MM.1S (cell line): ENCODE data around the gene SORL1-AS1.

Experiments used
- DNase-seq: peaks from one replicate; pipeline ENCODE4 v3.0.0-alpha.2; 2015
- H2AFZ ChIP-seq: fragments of 300-600 bp; sonication (generic); 2 replicates; pipeline ENCODE4 v1.6.0; 2016; ENCODE audit warnings: antibody characterized with exemption, low read length
- H3F3A ChIP-seq: fragments of 300-600 bp; sonication (generic); 2 replicates; pipeline ENCODE4 v1.6.1; 2016; ENCODE audit warnings: mild to moderate bottlenecking, antibody characterized with exemption, low read length, moderate library complexity, mixed read lengths; ENCODE audit not compliant: insufficient read depth
- H3K27ac ChIP-seq: fragments of 300-600 bp; sonication (generic); 2 replicates; pipeline ENCODE4 v1.5.1; 2016; ENCODE audit warnings: mild to moderate bottlenecking, low read length
- H3K27me3 ChIP-seq: fragments of 300-600 bp; sonication (generic); replicated peaks from 2 replicates; pipeline ENCODE4 v1.6.0; 2016; ENCODE audit warnings: low read length; ENCODE audit not compliant: insufficient read depth
- H3K36me3 ChIP-seq: fragments of 300-600 bp; sonication (generic); replicated peaks from 2 replicates; pipeline ENCODE4 v1.6.1; 2016; ENCODE audit warnings: mild to moderate bottlenecking, low read length, mixed read lengths; ENCODE audit not compliant: insufficient read depth
- H3K4me1 ChIP-seq: fragments of 300-600 bp; sonication (generic); 2 replicates; pipeline ENCODE4 v1.6.1; 2016; ENCODE audit warnings: low read length, mixed read lengths
- H3K4me2 ChIP-seq: fragments of 300-600 bp; sonication (generic); 2 replicates; pipeline ENCODE4 v1.6.0; 2016; ENCODE audit warnings: low read depth, low read length
- H3K4me3 ChIP-seq: fragments of 300-600 bp; sonication (generic); 2 replicates; pipeline ENCODE4 v1.5.1; 2016; ENCODE audit warnings: low read length, mixed read lengths
- H3K79me2 ChIP-seq: fragments of 300-600 bp; sonication (generic); 2 replicates; pipeline ENCODE4 v1.6.1; 2016; ENCODE audit warnings: mixed run types, low read length, mixed read lengths
- H3K9ac ChIP-seq: fragments of 300-600 bp; sonication (generic); 2 replicates; pipeline ENCODE4 v1.6.1; 2016; ENCODE audit warnings: low read length, mixed read lengths
- H3K9me2 ChIP-seq: fragments of 300-600 bp; sonication (generic); replicated peaks from 2 replicates; pipeline ENCODE4 v1.6.1; 2016; ENCODE audit warnings: mild to moderate bottlenecking, low read length, mixed read lengths; ENCODE audit not compliant: insufficient read depth
- H3K9me3 ChIP-seq: fragments of 300-600 bp; sonication (generic); replicated peaks from 2 replicates; pipeline ENCODE4 v1.6.1; 2016; ENCODE audit warnings: mild to moderate bottlenecking, low read length, mixed read lengths; ENCODE audit not compliant: insufficient read depth
- H4K20me1 ChIP-seq: fragments of 300-600 bp; sonication (generic); 2 replicates; pipeline ENCODE4 v1.6.1; 2016; ENCODE audit warnings: mild to moderate bottlenecking, low read length, moderate library complexity, mixed read lengths; ENCODE audit not compliant: insufficient read depth
- CTCF ChIP-seq: fragments of 300-600 bp; sonication (generic); IDR thresholded peaks from 2 replicates; pipeline ENCODE4 v1.5.1; 2016; ENCODE audit warnings: antibody characterized with exemption, low read length, mixed read lengths
- EZH2 ChIP-seq: fragments of 300-600 bp; sonication (generic); optimal IDR thresholded peaks from 2 replicates; pipeline ENCODE3; 2017; ENCODE audit warnings: low read depth, mild to moderate bottlenecking, antibody characterized with exemption, low read length, mixed read lengths
- EZH2phosphoT487 ChIP-seq: fragments of 300-600 bp; sonication (generic); IDR thresholded peaks from 2 replicates; pipeline ENCODE4 v1.6.1; 2018; ENCODE audit warnings: antibody characterized with exemption, low read length

The SORL1-AS1 gene

GRCh38 chr11:121478895-121479697 lies 26.3 kb upstream of the SORL1-AS1 start:
- Histone ChIP-seq H3K36me3 (no peaks in the 10 kb centered on the region), H3K4me3 (no peak overlapping the region), H3K4me2 (no peak overlapping the region), H2AFZ (no peak overlapping the region), H3K27ac (no peak overlapping the region), H3K79me2 (no peaks in the 10 kb centered on the region), H3K9ac (no peak overlapping the region), H3K9me3 (no peaks in the 10 kb centered on the region), H3K4me1 (peaks cover 17% of the 10 kb centered on the region), H3K9me2 (no peaks in the 10 kb centered on the region), H3F3A (peaks cover 10% of the 10 kb centered on the region), H3K27me3 (no peaks in the 10 kb centered on the region), H4K20me1 (no peaks in the 10 kb centered on the region)
- DNase-seq, result no peak
- TF ChIP-seq EZH2 (no peak), EZH2phosphoT487 (no peak), CTCF (no peak)

GRCh38 chr11:121478226-121478894 lies 25.6 kb upstream of the SORL1-AS1 start:
- no peaks in the 10 kb centered on the region for H3K9me3 ChIP-seq
- no peaks in the 10 kb centered on the region for H3K36me3 ChIP-seq
- peaks cover 10% of the 10 kb centered on the region for H3F3A ChIP-seq
- H3K27me3 ChIP-seq, result no peaks in the 10 kb centered on the region
- no peak overlapping the region for H3K4me3 ChIP-seq
- no peaks in the 10 kb centered on the region for H3K79me2 ChIP-seq
- no peak for TF ChIP-seq EZH2
- TF ChIP-seq CTCF, result no peak
- TF ChIP-seq EZH2phosphoT487, result no peak
- H3K9me2 ChIP-seq, result no peaks in the 10 kb centered on the region
- H3K9ac ChIP-seq, result no peak overlapping the region
- peaks cover 15% of the 10 kb centered on the region for H3K4me1 ChIP-seq
- no peaks in the 10 kb centered on the region for H4K20me1 ChIP-seq
- H3K4me2 ChIP-seq, result no peak overlapping the region
- DNase-seq, result no peak
- H2AFZ ChIP-seq, result no peak overlapping the region
- H3K27ac ChIP-seq, result no peak overlapping the region

- no peak overlapping the region for H3K9ac ChIP-seq
- no peaks in the 10 kb centered on the region for H3F3A ChIP-seq
- DNase-seq, result no peak
- TF ChIP-seq EZH2 (no peak), EZH2phosphoT487 (no peak), CTCF (no peak)
- no peaks in the 10 kb centered on the region for H3K36me3 ChIP-seq
- H3K9me2 ChIP-seq, result no peaks in the 10 kb centered on the region
- no peaks in the 10 kb centered on the region for H4K20me1 ChIP-seq
- no peak overlapping the region for H2AFZ ChIP-seq
- no peak overlapping the region for H3K27ac ChIP-seq
- H3K4me1 ChIP-seq, result no peaks in the 10 kb centered on the region
- no peaks in the 10 kb centered on the region for H3K27me3 ChIP-seq
- no peak overlapping the region for H3K4me3 ChIP-seq
- no peak overlapping the region for H3K4me2 ChIP-seq
- no peaks in the 10 kb centered on the region for H3K9me3 ChIP-seq
- H3K79me2 ChIP-seq, result no peaks in the 10 kb centered on the region
Measured at GRCh38 chr11:121476379-121477032, 23.7 kb upstream of the SORL1-AS1 start.
